Osteocyte (in vitro differentiated cells): ENCODE data around the gene RACK1. TPM values are rescaled to one million over a fixed set of nuclear protein-coding genes. Genes with fewer than 3 reads are reported as not detected.

ENCODE experiments used
- DNase-seq: peaks from one replicate; pipeline ENCODE4 v3.0.0; 2021; ENCODE audit warnings: mixed read lengths; ENCODE audit not compliant: unreplicated experiment; ENCODE audit errors: extremely low spot score
- H3K27ac Mint-ChIP-seq: one replicate; pipeline ENCODE4 v1.8.0; 2021; ENCODE audit warnings: mild to moderate bottlenecking, mixed read lengths; ENCODE audit not compliant: unreplicated experiment
- H3K27me3 Mint-ChIP-seq: one replicate; pipeline ENCODE4 v1.8.0; 2021; ENCODE audit warnings: mixed read lengths; ENCODE audit not compliant: unreplicated experiment
- H3K36me3 Mint-ChIP-seq: one replicate; pipeline ENCODE4 v1.8.0; 2021; ENCODE audit warnings: mixed read lengths; ENCODE audit not compliant: unreplicated experiment
- H3K4me1 Mint-ChIP-seq: one replicate; pipeline ENCODE4 v1.8.0; 2021; ENCODE audit warnings: mixed read lengths; ENCODE audit not compliant: unreplicated experiment
- H3K4me3 Mint-ChIP-seq: one replicate; pipeline ENCODE4 v1.8.0; 2021; ENCODE audit warnings: mild to moderate bottlenecking, moderate library complexity, mixed read lengths; ENCODE audit not compliant: unreplicated experiment
- H3K9me3 Mint-ChIP-seq: one replicate; pipeline ENCODE4 v1.8.0; 2021; ENCODE audit warnings: mixed read lengths; ENCODE audit not compliant: unreplicated experiment
- total RNA-seq: library from RNA; stranded (reverse); gene quantifications from 2 replicates; pipeline ENCODE4 v1.2.1, GENCODE V29; 2021
- TF ChIP-seq, protein P1 (sequence below): fragments of 200-600 bp; sonication (generic); IDR thresholded peaks from 2 replicates; pipeline ENCODE4 v1.5.0; 2021; ENCODE audit warnings: antibody characterized with exemption, mild to moderate bottlenecking, moderate library complexity

RACK1 gene
- total RNA-seq, 1 donor from 2014 or later = 1,921 TPM

DNA sequence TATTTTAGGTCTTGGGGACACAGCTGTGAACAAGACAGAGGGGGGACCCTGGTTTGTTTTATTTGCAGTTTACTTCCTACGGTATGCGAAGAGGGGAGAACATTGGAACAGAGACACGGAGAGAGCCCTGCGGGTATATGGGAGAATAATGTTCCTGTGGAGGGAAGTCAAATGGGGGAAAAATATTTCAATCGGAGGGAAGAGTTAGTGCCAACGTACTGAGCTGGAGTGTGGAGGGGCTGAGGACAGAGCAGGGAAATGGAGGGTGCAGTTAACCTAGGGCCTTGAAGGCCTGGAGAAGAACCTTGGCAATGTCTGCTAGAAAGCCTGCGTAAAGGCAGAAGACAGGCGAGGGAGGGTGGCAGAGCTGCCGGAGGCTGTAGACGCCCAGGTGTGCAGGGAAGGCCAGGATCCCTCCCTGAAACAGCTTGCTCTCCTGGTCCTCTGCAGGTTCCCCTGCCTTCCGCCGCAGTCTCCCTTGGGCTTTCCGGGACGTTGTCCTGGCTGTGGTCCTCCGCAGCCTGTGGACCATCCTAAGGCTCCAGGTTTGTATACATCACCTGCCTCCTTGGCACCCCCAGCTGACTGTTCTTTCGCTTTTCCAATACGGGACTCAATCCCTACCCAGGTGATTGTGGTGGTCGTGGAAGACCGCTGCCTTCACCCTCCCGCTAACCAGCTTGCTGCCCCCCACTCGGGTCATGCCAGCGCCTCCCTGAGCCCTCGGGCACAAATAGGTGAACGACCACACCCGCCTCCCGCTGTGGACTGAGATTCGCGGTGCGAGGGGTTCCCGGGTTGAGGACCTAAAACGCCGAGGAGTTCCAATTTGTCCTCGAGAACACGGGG lies 1.9 kb upstream of the RACK1 start:
- no peaks in the 10 kb centered on the region for H3K9me3 Mint-ChIP-seq
- peak overlapping the region; percentile 92 for H3K4me3 Mint-ChIP-seq
- peaks cover 12% of the 10 kb centered on the region for H3K36me3 Mint-ChIP-seq
- peak overlapping the region; percentile 100 for H3K27ac Mint-ChIP-seq
- TF ChIP-seq, protein P1, sequence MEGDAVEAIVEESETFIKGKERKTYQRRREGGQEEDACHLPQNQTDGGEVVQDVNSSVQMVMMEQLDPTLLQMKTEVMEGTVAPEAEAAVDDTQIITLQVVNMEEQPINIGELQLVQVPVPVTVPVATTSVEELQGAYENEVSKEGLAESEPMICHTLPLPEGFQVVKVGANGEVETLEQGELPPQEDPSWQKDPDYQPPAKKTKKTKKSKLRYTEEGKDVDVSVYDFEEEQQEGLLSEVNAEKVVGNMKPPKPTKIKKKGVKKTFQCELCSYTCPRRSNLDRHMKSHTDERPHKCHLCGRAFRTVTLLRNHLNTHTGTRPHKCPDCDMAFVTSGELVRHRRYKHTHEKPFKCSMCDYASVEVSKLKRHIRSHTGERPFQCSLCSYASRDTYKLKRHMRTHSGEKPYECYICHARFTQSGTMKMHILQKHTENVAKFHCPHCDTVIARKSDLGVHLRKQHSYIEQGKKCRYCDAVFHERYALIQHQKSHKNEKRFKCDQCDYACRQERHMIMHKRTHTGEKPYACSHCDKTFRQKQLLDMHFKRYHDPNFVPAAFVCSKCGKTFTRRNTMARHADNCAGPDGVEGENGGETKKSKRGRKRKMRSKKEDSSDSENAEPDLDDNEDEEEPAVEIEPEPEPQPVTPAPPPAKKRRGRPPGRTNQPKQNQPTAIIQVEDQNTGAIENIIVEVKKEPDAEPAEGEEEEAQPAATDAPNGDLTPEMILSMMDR = no peak
- no peak for DNase-seq
- H3K4me1 Mint-ChIP-seq = peaks cover 76% of the 10 kb centered on the region
- H3K27me3 Mint-ChIP-seq = no peaks in the 10 kb centered on the region

DNA sequence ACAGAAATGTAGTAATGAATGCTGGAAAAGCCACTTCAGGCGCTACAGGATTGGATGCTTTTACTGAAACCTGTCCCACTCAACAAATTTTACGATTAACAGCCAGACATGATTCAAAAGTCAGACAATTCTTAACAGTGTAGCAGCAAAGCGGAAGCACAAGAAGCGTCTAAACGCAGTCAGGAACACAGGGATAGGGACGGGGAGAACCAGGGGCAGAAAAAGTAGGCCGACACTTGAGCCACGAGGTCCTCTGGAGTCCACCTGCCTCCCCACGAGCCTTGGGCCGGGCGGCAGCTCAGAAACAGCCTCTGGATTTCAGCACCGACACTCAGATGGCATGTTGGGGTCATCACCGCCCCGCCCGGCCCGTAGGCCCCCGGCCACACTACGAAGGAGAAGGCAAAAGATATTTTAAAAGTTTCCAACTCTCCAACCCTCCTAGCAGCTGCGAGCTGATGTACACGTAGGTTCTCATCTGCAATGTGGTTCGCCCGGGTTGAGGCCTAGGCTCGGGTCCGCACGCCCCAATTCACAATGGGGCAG lies 615 bp downstream of the RACK1 start:
- H3K36me3 Mint-ChIP-seq = peaks cover 26% of the 10 kb centered on the region
- H3K27ac Mint-ChIP-seq = peak overlapping the region; percentile 100
- no peak for DNase-seq
- peak overlapping the region; percentile 94 for H3K4me3 Mint-ChIP-seq
- no peaks in the 10 kb centered on the region for H3K27me3 Mint-ChIP-seq
- no peaks in the 10 kb centered on the region for H3K9me3 Mint-ChIP-seq
- peaks cover 52% of the 10 kb centered on the region for H3K4me1 Mint-ChIP-seq
- TF ChIP-seq, protein P1 = no peak

DNA sequence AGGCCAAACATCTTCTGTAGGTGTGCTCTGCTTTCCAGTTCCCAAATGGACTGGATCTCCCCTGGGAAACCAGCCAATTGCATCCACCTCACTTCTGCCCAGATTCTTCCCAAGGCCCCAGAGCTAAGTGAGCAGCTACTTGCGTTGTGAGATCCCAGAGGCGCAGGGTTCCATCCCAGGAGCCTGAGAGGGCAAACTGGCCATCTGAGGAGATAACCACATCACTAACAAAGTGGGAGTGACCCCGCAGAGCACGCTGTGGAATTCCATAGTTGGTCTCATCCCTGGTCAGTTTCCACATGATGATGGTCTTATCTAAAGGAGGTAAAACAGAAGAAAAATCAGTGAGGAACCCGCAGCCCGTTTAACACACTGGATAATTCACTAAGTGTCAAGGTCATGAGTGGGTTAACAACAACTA lies 1.7 kb downstream of the RACK1 start:
- TF ChIP-seq, protein P1 = no peak
- no peak for DNase-seq
- Mint-ChIP-seq H3K27me3 (no peaks in the 10 kb centered on the region), H3K9me3 (no peaks in the 10 kb centered on the region), H3K4me3 (peak overlapping the region; percentile 94), H3K36me3 (peaks cover 34% of the 10 kb centered on the region), H3K27ac (peak overlapping the region; percentile 100), H3K4me1 (peaks cover 44% of the 10 kb centered on the region)

DNA sequence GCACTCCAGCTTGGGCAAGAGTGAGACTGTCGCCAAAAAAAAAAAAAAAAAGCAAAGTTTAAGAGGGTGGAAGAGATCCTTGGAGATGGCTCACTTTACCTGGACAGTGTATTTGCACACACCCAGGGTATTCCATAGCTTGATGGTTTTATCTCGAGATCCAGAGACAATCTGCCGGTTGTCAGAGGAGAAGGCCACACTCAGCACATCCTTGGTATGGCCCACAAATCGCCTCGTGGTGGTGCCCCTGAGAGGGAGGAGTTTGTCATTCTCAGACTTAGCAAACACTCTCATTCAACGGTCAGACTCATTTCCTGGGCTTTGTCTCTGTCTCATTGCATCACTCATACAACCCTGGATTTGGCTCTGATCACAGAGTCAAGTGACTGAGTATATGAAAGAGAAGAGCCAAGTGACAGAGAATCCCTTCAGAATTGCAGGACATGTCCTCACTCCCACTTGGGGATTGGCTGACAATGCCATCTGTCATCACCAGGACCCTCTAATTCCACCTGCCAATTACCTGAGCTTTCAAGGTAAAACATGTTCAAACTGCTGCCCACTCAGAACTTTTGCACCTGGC lies 2.2 kb downstream of the RACK1 start:
- H3K27ac Mint-ChIP-seq = peak overlapping the region; percentile 100
- peak overlapping the region; percentile 94 for H3K4me3 Mint-ChIP-seq
- TF ChIP-seq, protein P1 = no peak
- no peaks in the 10 kb centered on the region for H3K27me3 Mint-ChIP-seq
- no peaks in the 10 kb centered on the region for H3K9me3 Mint-ChIP-seq
- H3K36me3 Mint-ChIP-seq = peaks cover 40% of the 10 kb centered on the region
- peaks cover 44% of the 10 kb centered on the region for H3K4me1 Mint-ChIP-seq
- DNase-seq = no peak
